ENCODE measurements around the gene IFIH1.
A peak's percentile ranks its signal among the peaks of the same experiment; 100 is the strongest.

The IFIH1 gene

DNA sequence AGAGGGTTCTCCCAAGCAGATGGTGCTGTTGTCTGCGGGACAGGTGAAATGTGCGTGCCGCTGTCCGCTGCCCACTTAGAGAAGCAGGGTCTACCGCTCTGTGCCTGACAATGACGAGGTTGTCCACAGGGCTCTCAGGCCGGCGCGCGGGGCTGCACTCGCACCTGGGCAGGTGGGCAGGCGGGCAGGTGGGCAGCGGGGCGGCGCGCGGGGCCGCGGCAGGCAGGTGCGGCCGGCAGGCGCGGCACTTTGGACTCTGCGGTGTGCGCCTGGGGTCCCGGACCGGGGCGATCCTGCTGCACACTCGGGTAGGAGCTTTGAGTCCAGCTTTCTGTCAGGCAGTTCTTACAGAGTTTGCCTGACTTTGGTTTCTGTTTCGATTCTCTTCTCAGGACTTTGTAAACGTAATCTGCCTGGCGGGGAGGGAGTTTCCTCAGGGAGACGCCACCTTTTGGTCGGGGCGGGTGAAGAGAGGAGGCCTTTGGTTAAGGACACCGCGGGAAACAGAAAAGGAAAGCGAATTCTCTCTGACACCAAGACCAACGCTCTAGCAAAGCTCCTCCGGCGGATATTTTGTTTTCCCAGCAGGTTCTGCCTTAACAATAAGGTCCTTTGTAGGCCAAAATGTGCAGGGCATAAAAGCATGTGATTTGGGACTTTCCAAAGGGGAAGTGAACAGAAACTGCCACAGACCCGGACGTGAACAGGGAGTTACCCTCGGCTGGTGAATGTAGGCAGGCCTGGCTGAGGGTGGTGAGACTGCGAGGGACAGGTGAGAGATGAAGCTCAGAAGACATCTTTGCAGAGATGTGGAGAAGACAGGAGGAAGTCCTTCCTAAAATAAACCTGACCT is at the start of gene IFIH1:
TSS of gene IFIH1 (minus strand) at position 357 of the 853 bp plus-strand sequence. CDS start 377 bp downstream, outside the sequence.
- DNase-seq: peak; percentile 60

DNA sequence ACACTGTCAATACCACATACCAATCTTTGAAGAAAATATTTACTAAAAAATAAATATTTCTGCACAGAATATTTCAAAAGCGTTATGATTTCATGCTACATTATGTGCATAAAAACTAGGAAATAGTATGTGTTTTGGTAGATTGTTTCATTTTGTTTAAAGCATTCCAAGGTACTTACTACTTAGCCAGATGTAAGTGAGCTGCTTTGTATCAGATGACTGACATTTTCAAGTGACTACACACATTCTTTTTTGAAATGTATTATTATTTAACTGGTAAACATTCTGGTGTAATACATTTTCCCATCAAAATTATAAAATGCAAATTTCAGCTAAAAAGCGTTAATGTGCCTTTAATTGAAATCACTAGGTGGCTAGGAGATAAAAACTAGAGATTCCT is 46.9 kb upstream of the IFIH1 start:
- no peak for DNase-seq

DNA sequence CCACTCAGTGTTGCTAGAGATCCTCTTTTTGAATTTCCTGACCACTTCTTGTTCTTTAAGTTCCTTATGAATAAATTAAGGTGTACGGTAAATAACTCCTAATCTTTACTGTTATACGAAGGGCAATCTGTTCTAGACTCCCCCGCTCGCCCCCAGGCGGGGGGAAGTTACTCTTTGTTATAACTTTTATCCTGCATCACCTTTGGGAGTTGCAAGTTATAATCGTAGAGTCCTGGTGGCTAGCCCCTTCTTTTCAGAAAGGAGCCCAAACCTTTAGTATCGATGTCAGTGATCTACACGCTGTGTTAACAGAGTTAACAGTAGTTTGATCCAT is 26.1 kb upstream of the IFIH1 start:
- no peak for DNase-seq

DNA sequence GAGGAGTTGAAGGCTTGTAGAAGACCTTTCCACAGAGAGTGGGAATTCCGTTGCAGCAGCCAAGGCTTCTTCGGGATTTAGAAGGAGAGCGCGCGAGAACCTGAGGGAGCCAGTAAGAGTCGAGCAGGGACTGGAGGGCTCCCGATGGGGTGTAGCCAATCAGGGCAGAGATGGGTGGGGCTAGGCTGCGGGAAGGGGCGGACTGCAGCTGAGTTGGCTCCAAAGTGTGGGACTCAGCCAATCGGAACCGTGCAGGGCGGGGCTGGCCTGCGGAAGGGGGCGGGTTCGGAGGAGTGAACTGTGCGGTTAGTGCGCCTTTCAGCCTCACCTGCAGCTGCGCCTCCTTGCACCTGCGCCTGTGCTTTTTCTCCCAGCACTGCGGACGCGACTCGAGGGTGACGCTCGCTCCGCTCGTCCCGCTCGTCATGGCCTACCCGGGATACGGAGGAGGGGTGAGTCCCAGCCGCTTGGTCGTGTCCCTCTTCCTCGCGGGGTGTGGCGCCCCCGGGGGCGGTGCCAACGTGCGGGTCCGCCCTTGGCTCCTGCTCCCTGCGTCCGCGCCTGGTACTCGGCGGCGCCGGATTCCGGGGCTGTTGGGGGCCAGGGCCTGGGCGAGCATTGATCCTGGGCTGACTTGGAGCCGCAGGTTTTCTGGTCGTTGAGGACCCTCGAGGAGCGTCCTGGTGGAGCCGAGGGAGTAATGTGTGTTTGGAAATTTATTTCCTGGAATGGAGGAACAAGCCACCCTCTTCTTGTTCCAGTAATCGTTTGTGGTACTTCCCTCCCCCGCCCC is 25.5 kb upstream of the IFIH1 start, which contains the start of gene GCA:
TSS of gene GCA (plus strand) at position 309 of the 793 bp plus-strand sequence. CDS start at position 426, 117 bp downstream.
- DNase-seq: peak; percentile 75

GRCh38 chr2:162343492-162343823 is 25.0 kb upstream of the IFIH1 start:
- DNase-seq: no peak

- DNase-seq: no peak
These were observed 24.4 kb upstream of the IFIH1 start for GRCh38 chr2:162342841-162343240.

DNA sequence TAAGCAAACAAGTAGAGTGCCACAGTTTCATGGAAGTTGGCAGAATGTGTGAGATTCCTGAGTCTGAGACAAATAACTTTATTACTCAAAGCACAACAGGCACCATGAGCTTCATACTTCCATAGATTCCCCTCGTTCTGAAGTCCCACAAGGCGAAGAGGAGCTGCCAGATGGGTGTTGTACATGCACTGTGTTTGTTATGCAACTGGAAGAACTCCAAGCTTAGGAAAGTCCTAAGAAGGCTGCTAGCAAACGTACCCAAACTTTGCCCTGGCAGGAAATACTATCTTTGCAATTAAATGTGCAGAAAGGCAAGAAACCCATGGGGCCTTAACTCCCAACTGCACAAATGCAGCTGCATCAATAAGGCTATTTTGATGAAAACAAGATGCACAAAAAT is 23.8 kb upstream of the IFIH1 start:
- DNase-seq: no peak

GRCh38 chr2:162340822-162341221 is 22.3 kb upstream of the IFIH1 start:
- DNase-seq: no peak

DNA sequence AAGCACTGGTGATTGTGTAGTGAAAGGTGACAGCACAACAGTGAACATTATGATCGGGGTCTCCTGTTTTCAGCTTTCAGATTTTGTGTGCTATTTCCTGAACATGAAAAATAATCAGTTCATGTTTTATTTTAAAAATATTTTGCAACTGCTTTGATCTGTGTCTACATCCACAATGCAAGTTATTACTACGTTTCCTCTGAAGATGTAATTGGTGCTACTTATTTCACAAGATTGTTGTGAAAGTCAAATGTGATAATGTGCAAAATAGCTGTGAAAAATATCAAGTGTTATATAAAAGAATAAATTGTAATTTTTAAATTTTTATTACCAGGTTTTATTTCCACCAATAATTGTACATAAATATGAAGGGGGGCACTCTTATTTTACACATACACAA is 19.4 kb upstream of the IFIH1 start:
- no peak for DNase-seq

GRCh38 chr2:162333968-162334367 is 15.5 kb upstream of the IFIH1 start:
- no peak for DNase-seq

DNA sequence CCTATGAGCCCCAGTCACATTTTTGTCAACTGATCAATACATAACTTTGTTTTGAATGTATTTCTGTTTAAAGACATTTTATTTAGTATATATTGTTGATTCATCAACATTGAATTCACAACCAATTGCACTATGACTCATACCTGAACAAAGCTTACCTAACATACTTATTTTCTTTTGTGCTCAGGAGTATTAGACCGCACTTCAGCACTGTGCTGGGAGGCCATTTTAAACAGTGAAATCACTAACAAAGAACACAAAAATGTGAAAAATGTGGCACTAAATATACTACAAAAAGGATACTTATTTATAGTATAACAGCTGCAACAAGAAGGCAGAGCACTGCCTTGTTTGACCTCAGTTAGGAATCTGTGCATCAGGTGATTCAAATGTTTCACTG is 12.4 kb upstream of the IFIH1 start:
- no peak for DNase-seq

DNA sequence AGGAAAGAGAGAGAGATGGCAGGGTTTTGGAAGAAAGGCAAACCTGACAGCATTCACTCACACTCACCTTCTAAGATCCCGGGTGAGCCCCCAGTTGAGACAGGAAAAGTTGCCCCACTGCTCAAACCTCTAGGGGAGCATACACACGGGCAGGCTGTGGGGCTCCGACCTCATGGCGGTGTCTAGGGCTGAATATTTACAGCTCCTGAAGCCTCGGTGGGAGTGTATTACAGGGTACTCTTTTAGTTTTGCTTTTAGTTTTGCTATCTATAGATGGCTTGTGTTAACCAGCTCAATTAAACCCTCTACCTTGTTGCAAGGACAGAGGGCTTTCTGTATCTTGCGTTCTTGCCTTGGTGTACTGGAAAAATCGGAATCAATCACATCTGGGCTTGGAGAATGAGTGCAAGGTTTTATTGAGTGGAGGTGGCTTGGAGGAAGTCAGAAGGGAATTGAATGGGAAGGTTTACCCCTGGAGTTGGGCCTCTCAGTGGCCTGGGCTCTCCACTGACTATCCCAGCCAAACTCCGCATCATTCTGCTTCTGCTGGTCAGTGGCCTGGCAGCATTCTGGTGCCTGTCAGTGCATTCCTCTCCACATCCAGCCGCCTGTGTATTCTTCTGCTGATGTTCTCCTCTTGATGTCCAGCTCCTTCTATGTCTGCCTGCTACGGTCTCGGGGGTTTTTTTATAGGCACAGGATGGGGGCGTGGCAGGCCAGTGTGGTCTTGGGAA is 10.1 kb upstream of the IFIH1 start:
- no peak for DNase-seq

GRCh38 chr2:162327806-162328205 is 9.3 kb upstream of the IFIH1 start:
- DNase-seq: no peak

DNA sequence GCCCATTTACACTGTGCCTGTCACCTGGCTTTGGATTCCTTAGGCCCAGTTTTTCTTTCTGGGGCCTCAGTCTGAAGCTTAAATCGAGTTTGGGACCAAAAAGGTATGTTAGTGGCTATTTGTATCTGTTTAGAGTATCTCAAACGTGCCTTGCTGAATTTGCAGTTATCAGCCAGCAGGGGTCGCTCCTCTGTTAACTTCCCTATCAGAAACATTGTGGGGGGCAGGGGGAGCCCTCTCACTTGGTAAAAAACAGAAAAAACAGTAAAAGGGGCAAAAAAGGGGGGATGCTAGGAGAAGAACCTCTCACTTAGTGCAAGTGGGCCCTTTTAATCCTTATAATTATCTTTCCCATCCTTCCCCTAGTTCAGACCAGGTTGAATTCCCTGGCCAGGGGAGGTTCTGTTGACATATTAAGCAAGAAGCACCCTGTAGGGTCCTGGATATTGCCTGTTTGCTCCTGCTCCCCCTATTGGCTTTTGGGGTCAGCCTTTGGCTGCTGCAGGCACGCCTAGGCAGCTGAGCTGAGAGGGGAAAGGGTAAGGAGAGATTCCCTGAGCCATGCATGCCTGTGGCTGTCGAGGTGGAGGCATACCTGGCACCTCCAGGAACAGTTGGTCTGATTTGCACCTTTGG is 8.8 kb upstream of the IFIH1 start:
- no peak for DNase-seq

DNA sequence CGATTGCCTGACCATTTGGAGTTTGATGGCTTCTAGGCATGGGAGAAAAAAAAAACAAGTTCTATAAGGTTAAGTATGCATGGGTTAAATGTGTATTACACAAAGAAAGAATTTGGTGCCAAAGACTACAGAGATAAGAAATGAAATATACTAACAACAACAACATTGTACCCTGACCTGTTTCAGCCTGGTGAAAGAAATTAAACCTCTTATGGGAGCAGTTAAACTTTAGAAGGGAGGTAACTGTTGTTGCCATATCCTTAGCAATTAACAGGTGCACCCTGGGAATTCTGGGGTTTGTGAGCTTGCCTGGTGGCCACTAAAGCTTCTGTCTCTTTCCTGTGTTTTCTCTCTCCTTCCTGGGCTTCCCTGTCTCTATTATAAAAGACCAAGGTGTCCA is 6.5 kb upstream of the IFIH1 start:
- DNase-seq: no peak

- DNase-seq: no peak
These were observed 2.5 kb upstream of the IFIH1 start for GRCh38 chr2:162320864-162321517.

GRCh38 chr2:162317861-162318327 is 590 bp downstream of the IFIH1 start:
- DNase-seq: no peak

DNA sequence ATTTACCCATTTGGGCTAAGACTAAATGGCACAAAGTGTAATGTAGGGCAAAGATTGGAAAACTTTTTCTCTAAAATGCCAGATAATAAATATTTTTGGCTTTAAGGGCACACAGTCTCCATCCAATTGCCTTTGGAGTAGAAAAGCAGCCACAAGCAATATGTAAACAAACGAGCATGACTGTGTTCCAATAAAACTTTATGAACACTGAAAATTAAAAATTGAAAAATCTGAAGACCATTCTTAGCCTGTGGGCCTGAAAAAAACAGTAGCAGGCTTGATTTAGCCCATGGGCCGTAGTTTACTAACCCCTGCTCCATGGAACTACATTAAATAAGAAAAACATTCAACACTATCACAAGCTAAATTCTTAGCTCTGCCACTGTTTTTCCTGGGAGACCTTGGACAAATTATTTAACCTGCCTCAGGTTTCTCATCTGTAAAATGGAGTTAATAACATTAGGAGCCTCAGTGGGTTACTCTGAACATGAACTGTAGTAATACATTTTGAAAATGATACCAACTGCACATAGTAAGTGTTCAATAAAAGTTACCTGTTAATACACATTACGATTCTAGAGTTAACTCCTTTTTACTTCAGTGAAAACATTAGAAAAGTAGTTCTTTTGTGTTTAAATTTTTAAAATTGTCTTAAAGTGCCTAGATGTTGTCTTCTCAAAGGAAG is 1.3 kb downstream of the IFIH1 start:
- DNase-seq: no peak

DNA sequence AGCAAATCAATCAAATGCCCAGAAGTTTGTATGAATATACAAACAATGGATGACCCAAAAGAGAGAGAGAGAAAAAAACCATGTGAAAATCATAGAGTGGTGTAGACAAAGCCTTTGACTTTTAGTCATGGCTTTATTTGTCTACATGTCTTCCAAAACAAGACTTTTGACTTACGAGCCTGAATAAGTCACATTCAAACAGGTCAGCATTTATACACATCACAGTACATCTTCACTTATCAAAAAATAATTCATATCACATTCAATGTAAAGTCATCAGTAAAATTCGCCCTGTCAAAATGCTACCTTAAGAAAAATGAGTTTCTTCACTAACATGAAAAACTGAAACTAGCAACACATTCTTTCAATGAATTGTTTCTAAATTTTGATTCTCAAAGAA is 1.9 kb downstream of the IFIH1 start:
- DNase-seq: no peak

DNA sequence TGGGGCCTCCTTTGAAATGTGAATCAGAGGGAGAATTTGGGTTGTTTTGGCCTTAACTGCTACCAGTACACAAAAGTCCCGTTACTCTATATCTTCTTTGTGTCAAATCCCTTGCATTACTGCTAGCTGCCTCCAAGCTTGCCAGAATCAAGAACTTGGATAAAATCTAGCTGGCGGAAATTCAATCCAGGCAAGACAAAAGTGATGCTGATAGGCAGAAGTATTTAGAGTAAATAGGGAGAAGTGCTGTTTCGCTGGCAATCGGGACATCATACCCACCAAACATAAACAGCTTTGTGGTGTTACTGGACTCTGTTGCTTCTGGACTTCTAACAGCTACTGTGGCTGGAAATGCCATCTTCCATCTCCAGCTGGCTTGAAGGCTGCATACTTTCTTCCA is 2.5 kb downstream of the IFIH1 start:
- no peak for DNase-seq

DNA sequence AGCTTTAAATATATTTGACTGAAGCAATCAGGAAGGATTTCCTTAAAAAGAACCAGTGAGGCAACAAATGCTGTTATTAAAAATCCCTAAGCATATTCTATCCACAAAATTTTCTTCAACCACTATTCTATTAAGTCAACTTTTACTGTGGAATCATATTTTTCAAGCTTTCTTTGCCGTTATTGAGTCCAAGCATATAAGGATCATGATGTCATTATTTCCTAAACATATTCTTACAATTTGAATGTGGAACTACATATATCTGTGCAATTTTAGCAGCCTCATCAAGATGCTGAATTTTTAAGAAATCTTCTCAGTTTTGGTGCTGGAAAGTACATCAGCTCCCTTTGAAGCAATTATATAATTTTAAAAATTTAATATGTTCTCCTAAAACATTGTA is 5.6 kb downstream of the IFIH1 start:
- no peak for DNase-seq

Data from NCI-H1092 (cell line).